Measurements from ENCODE around the gene SLC6A7.

SLC6A7 gene

DNA sequence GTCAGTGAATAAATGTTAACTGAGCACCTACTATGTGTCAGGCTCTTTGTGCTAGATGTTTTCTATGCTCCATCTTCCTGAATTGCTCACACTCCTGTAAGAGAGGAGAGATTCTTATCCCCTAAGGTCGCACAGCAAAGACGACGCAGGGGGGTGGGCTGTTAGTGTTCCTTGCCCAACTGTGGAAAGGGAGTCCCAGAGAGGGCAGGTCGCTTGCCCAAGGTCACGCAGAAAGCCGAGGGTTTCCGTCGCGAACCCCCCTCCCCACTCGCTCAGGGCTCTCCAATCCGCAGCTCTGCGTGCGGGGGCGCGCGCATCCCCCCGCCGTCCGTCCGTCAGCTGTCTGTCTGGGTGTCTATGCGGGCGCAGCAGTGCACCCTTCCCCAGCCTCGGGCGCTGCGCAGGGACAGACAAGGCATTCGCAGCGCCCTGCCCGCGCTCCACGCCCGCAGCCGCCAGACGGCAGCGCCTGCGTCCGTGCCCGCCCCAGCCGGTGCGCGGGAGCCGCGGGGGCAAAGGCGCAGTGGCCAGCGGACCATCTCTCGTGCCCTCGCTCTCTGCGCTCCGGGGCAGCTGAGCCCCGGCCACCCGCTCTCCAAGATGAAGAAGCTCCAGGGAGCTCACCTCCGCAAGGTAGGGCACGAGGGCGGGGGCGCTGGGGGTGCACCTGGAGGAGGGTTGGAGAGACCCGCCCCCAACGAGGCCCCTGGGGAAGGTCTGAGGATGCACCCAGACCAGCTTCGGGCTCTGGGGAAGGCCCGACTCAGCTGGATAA lies at the start of gene SLC6A7:
Gene SLC6A7 (plus strand): TSS at position 335 of the 775 bp plus-strand sequence. CDS start 266 bp downstream, at position 601.
- ATAC-seq = no peak
- Mint-ChIP-seq H3K36me3 (no peaks in the 10 kb centered on the region), H3K4me3 (no peak within 1 kb of the TSS), H3K4me1 (no peaks in the 10 kb centered on the region), H3K27ac (no peak within 1 kb of the TSS), H3K9me3 (no peaks in the 10 kb centered on the region)
- DNase-seq (ENCODE audit: low spot score in 2 of 2) = no peak

GRCh38 chr5:150140830-150141229 lies 49.0 kb upstream of the SLC6A7 start:
- Mint-ChIP-seq H3K27ac (peak overlapping the region; percentile 79), H3K9me3 (no peaks in the 10 kb centered on the region), H3K4me3 (no peak overlapping the region), H3K36me3 (no peaks in the 10 kb centered on the region), H3K4me1 (peaks cover 16% of the 10 kb centered on the region)
- ATAC-seq = no peak
- DNase-seq (ENCODE audit: low spot score in 2 of 2) = no peak

- ATAC-seq = no peak
- DNase-seq (ENCODE audit: low spot score in 2 of 2) = no peak
- H3K27ac Mint-ChIP-seq = no peak overlapping the region
- no peaks in the 10 kb centered on the region for H3K36me3 Mint-ChIP-seq
- H3K9me3 Mint-ChIP-seq = no peaks in the 10 kb centered on the region
- peaks cover 16% of the 10 kb centered on the region for H3K4me1 Mint-ChIP-seq
- H3K4me3 Mint-ChIP-seq = no peak overlapping the region
These were observed 48.2 kb upstream of the SLC6A7 start for GRCh38 chr5:150141544-150142184.

DNA sequence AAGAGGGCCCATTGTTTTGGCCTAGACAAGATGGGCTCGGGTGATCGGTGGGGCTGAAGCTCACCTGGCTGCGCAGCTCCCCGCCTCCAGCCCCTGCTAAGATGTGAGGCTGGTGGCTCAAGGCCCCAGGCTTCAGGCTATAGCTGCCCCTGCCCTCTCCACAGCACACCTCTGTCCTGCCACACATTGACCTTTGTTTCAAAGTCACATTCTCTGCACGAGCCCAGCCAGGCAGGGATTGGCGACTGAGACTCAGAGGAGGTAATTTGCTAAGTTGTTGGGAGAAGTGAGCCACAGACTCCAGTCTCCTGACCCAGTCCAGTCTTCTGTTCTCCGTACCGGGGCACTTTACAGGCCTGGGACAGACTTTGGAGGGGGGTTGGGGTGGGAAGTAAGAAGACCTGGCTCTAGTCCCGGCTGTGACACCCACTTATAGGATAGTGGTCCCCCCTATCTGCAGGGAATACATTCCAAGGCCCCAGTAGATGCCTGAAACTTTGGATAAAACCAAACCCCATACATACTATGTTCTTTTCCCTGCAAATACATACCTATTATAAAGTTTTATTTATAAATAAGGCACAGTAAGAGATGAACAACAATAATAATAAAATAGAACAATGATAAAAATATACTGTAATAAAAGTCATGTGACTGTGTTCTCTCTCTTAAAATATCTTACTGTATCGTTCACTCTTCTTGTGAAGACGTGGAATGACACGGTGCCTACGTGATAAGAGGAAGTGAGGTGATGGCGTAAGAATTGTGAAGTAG lies 47.5 kb upstream of the SLC6A7 start:
- Mint-ChIP-seq H3K4me3 (no peak overlapping the region), H3K27ac (no peak overlapping the region), H3K4me1 (peaks cover 16% of the 10 kb centered on the region), H3K36me3 (no peaks in the 10 kb centered on the region), H3K9me3 (no peaks in the 10 kb centered on the region)
- no peak for DNase-seq (ENCODE audit: low spot score in 2 of 2)
- ATAC-seq = no peak

DNA sequence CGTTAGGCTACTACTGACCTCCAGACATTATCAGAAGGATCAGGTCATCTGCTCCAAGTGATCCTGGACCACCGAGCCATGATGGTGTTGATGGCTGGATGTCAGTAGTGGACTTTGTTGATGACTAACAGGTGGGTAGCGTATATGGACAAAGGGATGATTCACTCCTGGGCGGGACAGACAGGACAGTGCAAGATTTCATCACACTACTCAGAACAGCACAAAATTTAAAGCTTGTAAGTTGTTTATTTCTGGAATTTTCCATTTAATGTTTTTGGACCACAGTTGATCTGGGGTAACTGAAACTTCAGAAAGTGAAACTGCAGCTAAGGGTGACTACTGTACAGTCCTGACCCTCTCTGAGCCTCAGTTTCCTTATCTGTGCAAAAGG lies 46.9 kb upstream of the SLC6A7 start:
- H3K4me3 Mint-ChIP-seq = no peak overlapping the region
- peaks cover 16% of the 10 kb centered on the region for H3K4me1 Mint-ChIP-seq
- no peak for ATAC-seq
- no peak for DNase-seq (ENCODE audit: low spot score in 2 of 2)
- H3K9me3 Mint-ChIP-seq = no peaks in the 10 kb centered on the region
- no peak overlapping the region for H3K27ac Mint-ChIP-seq
- no peaks in the 10 kb centered on the region for H3K36me3 Mint-ChIP-seq

DNA sequence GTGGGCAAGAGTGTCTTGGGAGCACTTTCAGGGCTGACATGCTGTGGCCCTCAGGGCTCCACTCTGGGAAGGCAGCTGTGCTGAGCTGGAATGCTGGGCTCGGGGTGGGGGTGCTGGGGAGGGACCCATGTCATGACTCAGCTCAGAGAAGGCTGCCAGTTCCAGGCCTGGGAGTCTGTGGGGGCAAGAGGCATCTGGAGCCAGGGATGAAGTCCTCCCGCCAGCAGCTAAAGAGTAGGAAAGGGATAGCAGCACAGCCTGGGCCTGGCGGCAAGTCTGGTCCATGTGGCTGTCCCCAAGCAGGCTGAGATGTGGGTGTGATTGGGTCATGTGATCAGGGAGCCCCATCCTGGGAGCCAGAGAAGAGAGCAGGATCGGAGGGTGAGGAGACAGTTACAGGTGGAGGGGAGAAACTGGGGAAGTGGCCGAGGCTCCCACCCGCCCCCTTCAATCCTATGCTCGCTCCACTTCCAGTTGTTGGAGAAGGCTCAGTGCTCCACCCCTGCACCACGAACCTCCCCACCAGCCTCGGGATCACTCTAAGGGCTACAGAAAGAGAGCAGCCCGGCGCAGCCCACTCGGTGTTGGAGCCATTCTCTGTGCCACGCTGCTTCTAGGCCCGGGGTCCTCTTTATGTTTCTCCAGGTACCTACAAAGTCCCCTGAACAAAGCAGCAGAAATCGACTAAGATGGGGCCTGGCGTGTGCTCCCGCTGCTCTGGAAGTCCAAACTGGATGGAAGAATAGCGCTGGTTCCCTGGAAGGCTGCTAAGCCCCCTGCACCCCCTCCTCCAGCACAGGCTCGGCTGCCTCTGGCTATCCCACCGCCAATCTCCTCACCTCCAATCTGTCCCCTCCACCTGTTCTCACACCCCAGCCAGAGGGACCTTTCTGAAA lies 46.3 kb upstream of the SLC6A7 start:
- DNase-seq (ENCODE audit: low spot score in 2 of 2) = no peak
- no peaks in the 10 kb centered on the region for H3K36me3 Mint-ChIP-seq
- no peaks in the 10 kb centered on the region for H3K9me3 Mint-ChIP-seq
- no peak for ATAC-seq
- no peak overlapping the region for H3K27ac Mint-ChIP-seq
- no peak overlapping the region for H3K4me3 Mint-ChIP-seq
- H3K4me1 Mint-ChIP-seq = peaks cover 18% of the 10 kb centered on the region

GRCh38 chr5:150144246-150144801 lies 45.5 kb upstream of the SLC6A7 start:
- peaks cover 22% of the 10 kb centered on the region for H3K4me1 Mint-ChIP-seq
- ATAC-seq = no peak
- no peak for DNase-seq (ENCODE audit: low spot score in 2 of 2)
- no peak overlapping the region for H3K4me3 Mint-ChIP-seq
- no peaks in the 10 kb centered on the region for H3K36me3 Mint-ChIP-seq
- no peak overlapping the region for H3K27ac Mint-ChIP-seq
- no peaks in the 10 kb centered on the region for H3K9me3 Mint-ChIP-seq

- DNase-seq (ENCODE audit: low spot score in 2 of 2) (no peak), ATAC-seq (no peak)
- H3K4me1 Mint-ChIP-seq = peaks cover 26% of the 10 kb centered on the region
- H3K4me3 Mint-ChIP-seq = no peak overlapping the region
- no peak overlapping the region for H3K27ac Mint-ChIP-seq
- H3K36me3 Mint-ChIP-seq = no peaks in the 10 kb centered on the region
- H3K9me3 Mint-ChIP-seq = no peaks in the 10 kb centered on the region
These were observed 45.0 kb upstream of the SLC6A7 start for GRCh38 chr5:150144879-150145278.

DNA sequence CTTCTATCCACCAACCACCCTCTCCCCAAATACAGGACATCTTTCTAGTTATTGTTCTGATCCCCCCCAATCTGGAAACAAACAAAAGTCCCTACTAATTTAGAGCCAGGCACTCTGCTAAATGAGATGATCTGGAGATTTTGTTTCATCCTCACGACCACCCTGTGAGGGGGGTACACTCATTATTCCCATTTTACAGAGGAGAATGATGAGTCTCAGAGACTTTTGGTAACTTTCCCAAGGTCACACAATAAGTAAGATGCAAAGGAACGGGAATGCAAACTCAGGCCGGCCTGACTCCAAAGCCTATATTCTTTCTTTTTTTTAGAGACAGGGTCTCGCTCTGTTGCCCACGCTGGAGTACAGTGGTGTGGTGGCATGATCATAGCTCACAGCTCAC lies 43.6 kb upstream of the SLC6A7 start:
- ATAC-seq (no peak), DNase-seq (ENCODE audit: low spot score in 2 of 2) (no peak)
- H3K36me3 Mint-ChIP-seq = no peaks in the 10 kb centered on the region
- H3K9me3 Mint-ChIP-seq = no peaks in the 10 kb centered on the region
- H3K27ac Mint-ChIP-seq = no peak overlapping the region
- H3K4me3 Mint-ChIP-seq = no peak overlapping the region
- H3K4me1 Mint-ChIP-seq = peaks cover 15% of the 10 kb centered on the region

- Mint-ChIP-seq H3K4me3 (no peak overlapping the region), H3K9me3 (no peaks in the 10 kb centered on the region), H3K36me3 (no peaks in the 10 kb centered on the region), H3K4me1 (peaks cover 15% of the 10 kb centered on the region), H3K27ac (no peak overlapping the region)
- ATAC-seq (no peak), DNase-seq (ENCODE audit: low spot score in 2 of 2) (no peak)
These were observed 42.8 kb upstream of the SLC6A7 start for GRCh38 chr5:150146862-150147601.

DNA sequence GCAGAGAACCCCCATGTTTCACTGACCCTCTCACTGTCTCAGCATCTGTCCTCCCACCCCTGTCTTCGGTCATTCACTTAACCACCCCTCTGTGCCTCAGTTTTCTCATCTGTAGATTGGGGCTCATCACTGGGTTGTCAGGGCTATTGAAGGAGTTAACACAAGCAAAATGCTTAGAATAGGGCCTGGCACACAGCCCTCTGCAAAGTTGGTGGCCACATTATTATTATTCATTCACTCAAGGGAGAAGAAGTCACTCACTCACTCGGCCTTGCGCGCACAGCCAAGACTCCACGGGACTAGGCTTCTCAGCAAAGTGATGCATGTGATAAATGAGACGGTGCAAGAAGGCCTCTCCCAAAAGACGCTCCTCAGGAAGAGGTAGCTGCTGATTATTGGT lies 42.2 kb upstream of the SLC6A7 start:
- H3K36me3 Mint-ChIP-seq = no peaks in the 10 kb centered on the region

GRCh38 chr5:150148117-150148927 lies 41.5 kb upstream of the SLC6A7 start:
- Mint-ChIP-seq H3K36me3 (no peaks in the 10 kb centered on the region), H3K27ac (no peak overlapping the region), H3K9me3 (no peaks in the 10 kb centered on the region), H3K4me1 (peaks cover 20% of the 10 kb centered on the region), H3K4me3 (no peak overlapping the region)
- no peak for ATAC-seq
- no peak for DNase-seq (ENCODE audit: low spot score in 2 of 2)

More for the DNA sequence above, 42.2 kb upstream of the SLC6A7 start:
- Mint-ChIP-seq H3K4me3 (no peak overlapping the region), H3K9me3 (no peaks in the 10 kb centered on the region), H3K4me1 (peaks cover 20% of the 10 kb centered on the region), H3K27ac (no peak overlapping the region)
- no peak for DNase-seq (ENCODE audit: low spot score in 2 of 2)
- no peak for ATAC-seq

- Mint-ChIP-seq H3K27ac (peak overlapping the region; percentile 64), H3K36me3 (no peaks in the 10 kb centered on the region), H3K4me1 (peaks cover 28% of the 10 kb centered on the region), H3K9me3 (no peaks in the 10 kb centered on the region), H3K4me3 (peak overlapping the region; percentile 9)
- DNase-seq (ENCODE audit: low spot score in 2 of 2) = no peak
- ATAC-seq = peak; percentile 71
These were observed 40.2 kb upstream of the SLC6A7 start for GRCh38 chr5:150149618-150150017.
